Astrocyte of the spinal cord (primary cell): ENCODE data around the gene ARVCF.

ENCODE experiments used
- DNase-seq: peaks from one replicate; pipeline ENCODE4 v3.0.0; 2011; ENCODE audit warnings: low read depth, low spot score
- H3K4me3 ChIP-seq: 2 replicates; pipeline ENCODE4 v1.5.1; 2011; ENCODE audit warnings: low read depth, mild to moderate bottlenecking, low read length, moderate library complexity
- CTCF ChIP-seq: IDR thresholded peaks from 2 replicates; pipeline ENCODE4 v1.5.1; 2012; ENCODE audit warnings: low read depth, mild to moderate bottlenecking, low read length, inconsistent platforms
- in situ Hi-C: cut with HindIII; loops from 2 replicates; pipeline ENCODE4 v1.10.0; 2017; ENCODE audit warnings: low sequenced_read_pairs

The ARVCF gene

DNA sequence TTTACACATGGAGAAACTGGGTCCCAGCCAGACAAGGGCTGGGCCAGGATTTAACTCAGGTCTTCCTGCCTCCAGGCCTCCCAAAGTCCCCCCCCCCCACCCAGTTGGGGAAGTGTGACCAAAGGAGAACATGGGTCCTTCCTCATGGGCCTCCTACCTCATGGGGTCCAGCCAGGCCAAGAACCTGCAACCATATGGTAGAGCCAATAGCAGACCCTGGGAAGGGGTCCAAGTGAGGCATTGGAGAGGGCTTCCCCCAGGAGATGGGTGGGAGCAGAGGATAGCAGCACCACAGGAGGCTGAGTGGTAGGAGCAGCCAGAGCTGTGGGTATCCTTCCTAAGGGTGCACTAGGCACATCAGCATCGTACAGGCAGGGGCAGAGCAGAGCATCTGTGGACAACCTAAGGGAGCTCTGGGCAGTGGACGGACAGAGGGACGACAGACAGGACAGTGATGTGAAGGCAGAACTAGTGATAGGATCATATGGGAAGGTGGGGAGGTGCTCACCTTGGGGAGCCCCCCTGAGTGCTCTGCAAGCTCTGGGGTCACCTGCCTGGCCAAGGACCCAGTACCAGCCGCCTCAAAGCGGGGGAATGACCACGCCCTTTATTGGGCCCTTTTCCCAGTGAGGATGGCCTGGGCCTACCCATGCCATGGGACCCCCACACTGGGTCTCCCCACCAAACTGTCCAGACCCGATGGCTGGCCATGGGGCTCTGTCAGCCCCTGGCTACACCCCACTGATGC lies 4.5 kb downstream of the ARVCF start:
- DNase-seq = no peak
- TF ChIP-seq CTCF = no peak
- no peak overlapping the region for H3K4me3 ChIP-seq
- in situ Hi-C loops = no loop called here

DNA sequence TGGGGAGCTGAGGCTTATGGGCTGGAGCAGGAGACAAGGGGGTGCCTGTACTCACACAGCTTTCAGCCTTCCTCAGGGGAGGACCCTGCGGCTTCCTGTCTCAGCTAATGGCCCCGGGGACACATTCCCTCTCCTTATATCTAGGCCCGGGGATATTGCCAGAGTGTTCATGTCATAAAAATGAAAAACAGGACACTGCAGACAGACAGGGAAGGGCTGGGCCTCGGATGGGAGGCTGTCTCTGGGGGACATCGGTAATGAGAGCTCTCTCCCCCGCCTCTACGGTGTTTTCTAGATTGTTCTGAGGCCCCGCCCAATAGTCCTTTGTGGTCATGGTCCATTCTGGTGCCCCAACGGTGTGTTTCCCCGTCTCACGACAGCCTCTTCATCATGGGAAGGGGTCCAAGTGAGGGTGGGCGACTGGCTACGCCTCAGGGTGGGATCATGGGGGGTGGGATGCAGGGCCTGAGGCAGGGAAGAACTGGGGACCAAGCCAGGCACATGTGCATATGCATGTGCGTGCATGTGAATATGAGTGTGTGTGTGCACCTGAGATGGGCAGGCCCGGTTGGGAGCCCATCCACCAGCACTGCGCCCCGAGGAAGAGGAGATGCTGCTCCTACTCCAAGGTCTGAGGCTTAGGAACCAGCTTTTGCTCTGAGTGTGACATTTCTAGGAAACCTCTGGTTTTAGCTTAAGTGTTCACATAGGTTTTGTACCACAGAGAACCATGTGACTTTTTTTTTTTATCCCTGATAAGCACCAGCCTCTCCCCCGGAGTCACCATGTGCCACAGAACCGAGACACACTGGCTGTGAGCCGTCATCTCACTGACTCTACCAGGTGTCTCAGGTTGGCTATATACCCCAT lies 5.3 kb downstream of the ARVCF start:
- no peak overlapping the region for H3K4me3 ChIP-seq
- DNase-seq = no peak
- no peak for TF ChIP-seq CTCF
- in situ Hi-C loops = no loop called here

DNA sequence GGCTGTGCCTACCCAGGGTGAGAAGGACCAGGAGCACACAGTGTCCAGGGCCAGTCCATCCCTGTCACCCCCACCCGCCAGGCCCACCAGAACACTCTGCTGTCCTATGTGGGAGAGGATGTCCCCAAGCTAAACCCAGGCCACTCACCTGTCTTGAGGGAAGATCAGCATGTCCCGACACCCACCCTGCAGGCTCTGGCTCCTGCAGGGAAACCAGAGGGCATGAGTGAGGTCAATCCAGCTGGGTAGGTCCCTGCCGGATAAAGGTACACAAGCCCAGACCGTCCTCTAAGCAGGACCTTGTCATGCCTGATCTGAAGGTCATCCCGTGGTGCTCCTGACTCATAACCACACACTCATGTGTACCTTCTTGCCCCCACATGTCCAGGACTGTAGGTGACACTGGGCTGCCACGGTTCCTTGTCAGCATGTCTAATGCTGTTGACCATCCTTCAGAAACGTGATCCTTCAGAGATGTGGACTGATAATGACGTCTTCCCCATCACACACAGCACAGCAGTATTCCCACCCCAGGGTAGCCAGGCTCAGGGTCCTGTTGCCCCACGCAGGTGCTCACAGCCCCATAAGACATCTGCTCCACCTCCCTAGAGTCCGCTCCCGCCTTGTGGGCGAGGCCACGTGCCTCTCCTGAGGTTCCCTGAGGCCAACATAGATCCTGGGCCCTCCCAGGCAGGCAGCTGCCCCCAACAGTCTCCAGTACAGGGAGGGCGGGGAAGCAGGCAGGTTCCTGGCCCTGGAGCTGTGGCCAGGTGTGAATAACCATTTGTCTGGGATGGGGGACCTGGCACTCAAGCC lies 6.1 kb downstream of the ARVCF start:
- no peak overlapping the region for H3K4me3 ChIP-seq
- DNase-seq = no peak
- TF ChIP-seq CTCF = no peak
- in situ Hi-C loops = no loop called here

DNA sequence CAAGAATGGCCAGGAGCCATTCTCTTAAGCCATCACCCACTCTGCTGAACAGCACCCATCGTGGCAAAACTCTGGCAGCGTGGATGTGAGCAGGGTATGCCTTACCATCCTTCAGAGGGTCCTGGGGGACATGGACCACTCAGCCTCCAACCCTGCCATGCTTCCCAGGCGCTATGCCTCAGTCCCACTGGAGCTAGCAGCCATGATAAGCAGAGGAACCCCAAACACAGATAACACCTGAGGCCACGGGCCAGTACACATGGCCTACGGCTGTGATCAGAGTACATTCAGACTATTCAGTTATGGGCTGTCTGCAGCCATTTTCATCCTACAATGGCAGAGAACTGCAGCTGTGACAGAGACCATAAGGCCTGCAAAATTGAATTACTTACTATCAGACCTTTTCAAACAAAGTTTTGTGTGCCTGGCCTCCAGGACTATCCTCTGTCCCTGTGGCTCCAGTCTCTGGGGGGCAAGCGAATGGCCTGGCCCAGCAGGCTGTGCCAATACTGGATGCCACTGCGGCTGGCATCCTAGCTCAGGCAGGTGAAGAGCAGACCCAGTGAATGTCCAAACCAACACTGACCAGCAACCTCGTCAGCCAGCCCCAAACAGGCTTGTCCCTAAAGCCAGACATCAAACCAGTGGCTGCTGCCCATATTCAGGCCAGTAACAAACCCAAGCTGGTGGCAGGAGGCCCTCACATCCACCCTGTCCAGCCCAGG lies 6.9 kb downstream of the ARVCF start:
- no peak overlapping the region for H3K4me3 ChIP-seq
- no peak for DNase-seq
- in situ Hi-C loops = no loop called here
- no peak for TF ChIP-seq CTCF

DNA sequence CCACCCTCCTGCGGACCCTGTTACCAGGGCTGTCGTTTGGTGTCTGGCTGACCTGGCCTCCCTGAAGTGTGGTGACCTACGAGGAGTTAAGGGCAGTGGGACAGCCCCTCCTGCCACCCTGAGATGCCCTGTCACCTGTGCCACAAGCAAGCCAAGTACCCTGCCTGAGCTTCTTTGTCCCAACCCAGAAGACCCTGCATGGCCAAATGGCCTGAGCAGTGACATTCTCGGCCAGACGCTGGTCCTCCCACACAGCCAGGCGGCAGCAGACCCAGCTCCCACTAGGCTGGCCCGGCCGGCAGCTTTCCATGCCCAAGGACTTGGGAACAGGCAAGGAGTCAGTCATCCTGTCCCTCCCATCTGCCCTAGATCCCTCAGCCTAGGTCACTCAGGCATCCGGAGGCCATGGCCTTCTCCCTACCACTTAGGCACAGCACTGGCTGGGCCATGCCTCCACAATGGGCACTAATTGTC lies 7.6 kb downstream of the ARVCF start:
- no peak for DNase-seq
- in situ Hi-C loops = no loop called here
- TF ChIP-seq CTCF = no peak
- H3K4me3 ChIP-seq = no peak overlapping the region
